Tibial artery (tissue), 4 donors: ENCODE data around the gene MMD2.
"Not testable (repeated sequence)": the region's sequence is repeated elsewhere in the genome, so short reads cannot be mapped to it uniquely, and the experiment has no call there.

Experiments used
- DNase-seq, 2 donors: peaks; one replicate each; pipeline ENCODE4 v3.0.0-alpha.2; 2019
- H3K27ac ChIP-seq, 2 donors: fragments of 200-600 bp; sonication (generic) in 1 of 2; 1 replicate in 1 of 2; 2 replicates in 1 of 2; pipeline ENCODE4 v1.5.1; 2018 to 2019; ENCODE audit warnings: mild to moderate bottlenecking in 1 of 2
- H3K27me3 ChIP-seq, 2 donors: fragments of 200-600 bp; sonication (generic) in 1 of 2; one replicate each; pipeline versions ENCODE4 v1.5.1 to v1.6.0; 2016 to 2019
- H3K36me3 ChIP-seq, 3 donors: fragments of 200-600 bp; sonication (generic) in 2 of 3; one replicate each; pipeline ENCODE4 v1.5.1; 2016 to 2019; ENCODE audit warnings: mild to moderate bottlenecking in 2 of 3
- H3K4me1 ChIP-seq, 4 donors: fragments of 200-600 bp; sonication (generic) in 2 of 4; 1 replicate in 3 of 4; 2 replicates in 1 of 4; pipeline ENCODE4 v1.5.1; 2016 to 2019
- H3K4me3 ChIP-seq, 2 donors: fragments of 200-600 bp; sonication (generic) in 1 of 2; 1 replicate in 1 of 2; 2 replicates in 1 of 2; pipeline ENCODE4 v1.5.1; 2018 to 2019; ENCODE audit warnings: mild to moderate bottlenecking in 2 of 2
- H3K9me3 ChIP-seq, 3 donors: fragments of 200-600 bp; sonication (generic) in 1 of 3; one replicate each; pipeline ENCODE4 v1.5.1; 2016 to 2019
- intact Hi-C: fragments of 100-400 bp; cut with DNase I; formaldehyde crosslinking; loops from one replicate; pipeline ENCODE4 v1.15.0; 2023; ENCODE audit warnings: low total_unique reads
- TF ChIP-seq, protein P1 (sequence below), 2 experiments: fragments of 200-600 bp in 1 of 2; fragments of 450-650 bp in 1 of 2; IDR thresholded peaks; one replicate each; pipeline ENCODE4 v1.5.1; 2017 to 2019; ENCODE audit warnings: antibody characterized with exemption in 2 of 2, mild to moderate bottlenecking in 1 of 2, moderate library complexity in 1 of 2

The MMD2 gene

DNA sequence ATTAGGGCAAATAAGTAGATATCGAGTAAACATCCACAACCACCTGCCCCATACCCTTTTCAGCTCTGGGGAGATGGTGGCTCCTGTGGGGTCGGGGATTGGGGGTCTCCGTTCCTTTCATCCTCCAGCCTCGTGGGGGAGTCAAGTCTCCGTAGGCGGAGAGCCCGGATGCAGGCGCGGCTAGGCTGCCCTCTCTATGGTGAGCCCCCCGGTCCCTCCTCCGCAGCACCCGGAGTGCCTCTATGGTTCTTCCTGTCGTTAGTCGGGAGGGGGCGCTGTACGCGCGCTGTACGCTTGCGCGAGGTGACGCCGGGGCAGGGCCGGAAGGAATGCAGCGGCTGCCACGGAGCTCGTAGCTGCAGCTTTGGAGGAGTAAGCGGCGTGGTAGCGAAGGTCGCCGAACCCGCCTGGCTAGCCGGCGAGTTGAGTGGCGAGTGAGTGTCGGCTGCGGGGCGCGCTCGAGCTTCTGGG lies 14.8 kb upstream of the MMD2 start:
- H3K36me3 ChIP-seq, result peaks cover 21 to 25% (median 21%) of the 10 kb centered on the region in 3 donors
- intact Hi-C loops, result no loop called here
- H3K27me3 ChIP-seq, result no peaks in the 10 kb centered on the region
- peak overlapping the region; percentile 94 to 99 for H3K4me3 ChIP-seq
- DNase-seq, result peak; percentile 78 to 91
- TF ChIP-seq, protein P1, sequence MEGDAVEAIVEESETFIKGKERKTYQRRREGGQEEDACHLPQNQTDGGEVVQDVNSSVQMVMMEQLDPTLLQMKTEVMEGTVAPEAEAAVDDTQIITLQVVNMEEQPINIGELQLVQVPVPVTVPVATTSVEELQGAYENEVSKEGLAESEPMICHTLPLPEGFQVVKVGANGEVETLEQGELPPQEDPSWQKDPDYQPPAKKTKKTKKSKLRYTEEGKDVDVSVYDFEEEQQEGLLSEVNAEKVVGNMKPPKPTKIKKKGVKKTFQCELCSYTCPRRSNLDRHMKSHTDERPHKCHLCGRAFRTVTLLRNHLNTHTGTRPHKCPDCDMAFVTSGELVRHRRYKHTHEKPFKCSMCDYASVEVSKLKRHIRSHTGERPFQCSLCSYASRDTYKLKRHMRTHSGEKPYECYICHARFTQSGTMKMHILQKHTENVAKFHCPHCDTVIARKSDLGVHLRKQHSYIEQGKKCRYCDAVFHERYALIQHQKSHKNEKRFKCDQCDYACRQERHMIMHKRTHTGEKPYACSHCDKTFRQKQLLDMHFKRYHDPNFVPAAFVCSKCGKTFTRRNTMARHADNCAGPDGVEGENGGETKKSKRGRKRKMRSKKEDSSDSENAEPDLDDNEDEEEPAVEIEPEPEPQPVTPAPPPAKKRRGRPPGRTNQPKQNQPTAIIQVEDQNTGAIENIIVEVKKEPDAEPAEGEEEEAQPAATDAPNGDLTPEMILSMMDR (IDR thresholded peaks at IDR 0.05), result peak; percentile 74 to 76
- H3K4me1 ChIP-seq, result peaks cover 0 to 33% (median 13%) of the 10 kb centered on the region in 4 donors
- H3K9me3 ChIP-seq, result no peaks in the 10 kb centered on the region
- H3K27ac ChIP-seq, result peak overlapping the region; percentile 90 to 95

DNA sequence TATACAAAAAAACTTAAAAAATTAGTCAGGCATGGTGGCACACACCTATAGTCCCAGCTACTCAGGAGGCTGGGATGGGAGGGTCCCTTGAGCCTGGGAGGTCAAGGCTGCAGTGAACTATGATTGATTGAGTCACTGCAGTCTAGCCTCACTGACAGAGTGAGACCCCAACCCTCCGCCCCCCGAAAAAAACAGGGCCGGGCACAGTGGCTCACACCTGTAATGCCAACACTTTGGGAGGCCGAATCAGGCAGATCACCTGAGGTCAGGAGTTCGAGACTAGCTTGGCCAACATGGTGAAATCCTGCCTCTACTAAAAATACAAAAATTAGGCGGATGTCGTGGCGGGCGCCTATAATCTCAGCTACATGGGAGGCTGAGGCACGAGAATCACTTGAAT lies 13.5 kb upstream of the MMD2 start:
- Histone ChIP-seq H3K36me3 (peaks cover 10 to 12% (median 12%) of the 10 kb centered on the region in 3 donors), H3K4me1 (peaks cover 0 to 23% (median 11%) of the 10 kb centered on the region in 4 donors)
- intact Hi-C loops, H3K27me3 ChIP-seq, H3K27ac ChIP-seq, H3K4me3 ChIP-seq, H3K9me3 ChIP-seq: not testable (repeated sequence)
- peak in 1 of 2 donors; percentile 28 for DNase-seq

DNA sequence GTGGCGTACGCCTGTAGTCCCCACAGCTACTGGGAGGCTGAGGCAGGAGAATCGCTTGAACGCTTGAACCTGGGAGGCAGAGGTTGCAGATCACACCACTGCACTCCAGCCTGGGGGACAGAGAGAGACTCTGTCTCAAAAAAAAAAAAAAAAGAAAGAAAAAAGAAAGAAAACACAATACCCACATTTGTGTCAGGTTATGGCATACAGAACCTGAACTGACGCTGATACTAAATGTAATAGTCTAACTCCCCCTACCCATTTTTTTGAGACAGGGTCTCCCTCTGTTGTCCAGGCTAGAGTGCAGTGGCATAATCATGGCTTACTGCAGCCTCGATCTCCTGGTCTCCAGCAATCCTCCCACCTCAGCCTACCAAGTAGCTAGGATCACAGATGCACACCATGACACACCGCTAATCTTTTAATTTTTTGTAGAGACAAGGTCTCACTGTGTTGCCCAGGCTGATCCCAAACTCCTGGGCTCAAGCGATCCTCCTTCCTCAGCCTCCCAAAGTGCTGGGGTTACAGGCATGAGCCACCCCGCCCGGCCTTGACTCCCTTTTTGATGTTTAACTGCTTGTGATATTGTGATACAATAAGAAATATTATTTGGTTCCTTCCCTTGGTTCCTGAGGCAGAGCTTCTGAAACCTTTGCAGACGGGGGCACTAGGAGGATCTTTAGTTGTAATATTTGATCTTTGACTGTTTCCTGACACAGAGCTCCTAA lies 6.5 kb upstream of the MMD2 start:
- no peaks in the 10 kb centered on the region for H3K36me3 ChIP-seq
- no peaks in the 10 kb centered on the region for H3K9me3 ChIP-seq
- peaks cover 0 to 46% of the 10 kb centered on the region in 2 donors for H3K27me3 ChIP-seq
- TF ChIP-seq, protein P1 (IDR thresholded peaks at IDR 0.05), result no peak
- H3K27ac ChIP-seq, result no peak overlapping the region
- DNase-seq, result peak in 1 of 2 donors; percentile 7
- no peak overlapping the region for H3K4me3 ChIP-seq
- intact Hi-C loops, result no loop called here
- H3K4me1 ChIP-seq, result no peaks in the 10 kb centered on the region

DNA sequence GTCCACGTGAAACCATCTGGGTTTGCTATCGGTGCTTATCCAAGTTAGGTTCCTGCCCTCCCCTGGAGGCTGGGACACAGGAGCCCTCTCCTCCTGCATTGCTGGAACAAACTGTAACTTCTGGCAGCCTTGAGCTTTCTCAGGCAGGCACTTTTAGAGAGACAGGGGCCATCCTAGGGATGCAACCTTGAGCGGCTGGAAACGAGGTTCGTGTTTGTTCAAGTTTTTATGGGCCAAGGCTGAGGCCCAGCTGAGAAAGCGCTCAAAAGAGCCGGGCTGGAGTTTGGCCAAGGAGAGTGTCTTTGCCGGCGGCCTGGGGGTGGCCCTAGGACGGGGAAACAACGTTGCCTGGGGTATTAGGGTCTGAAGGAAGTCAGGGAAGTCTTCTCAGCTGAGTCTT lies 5.5 kb upstream of the MMD2 start:
- H3K36me3 ChIP-seq, result no peaks in the 10 kb centered on the region
- no peaks in the 10 kb centered on the region for H3K9me3 ChIP-seq
- intact Hi-C loops, result no loop called here
- TF ChIP-seq, protein P1 (IDR thresholded peaks at IDR 0.05), result no peak
- peak in 1 of 2 donors; percentile 42 for DNase-seq
- H3K4me1 ChIP-seq, result no peaks in the 10 kb centered on the region
- H3K27ac ChIP-seq, result no peak overlapping the region
- H3K27me3 ChIP-seq, result peaks cover 0 to 52% of the 10 kb centered on the region in 2 donors
- no peak overlapping the region for H3K4me3 ChIP-seq

DNA sequence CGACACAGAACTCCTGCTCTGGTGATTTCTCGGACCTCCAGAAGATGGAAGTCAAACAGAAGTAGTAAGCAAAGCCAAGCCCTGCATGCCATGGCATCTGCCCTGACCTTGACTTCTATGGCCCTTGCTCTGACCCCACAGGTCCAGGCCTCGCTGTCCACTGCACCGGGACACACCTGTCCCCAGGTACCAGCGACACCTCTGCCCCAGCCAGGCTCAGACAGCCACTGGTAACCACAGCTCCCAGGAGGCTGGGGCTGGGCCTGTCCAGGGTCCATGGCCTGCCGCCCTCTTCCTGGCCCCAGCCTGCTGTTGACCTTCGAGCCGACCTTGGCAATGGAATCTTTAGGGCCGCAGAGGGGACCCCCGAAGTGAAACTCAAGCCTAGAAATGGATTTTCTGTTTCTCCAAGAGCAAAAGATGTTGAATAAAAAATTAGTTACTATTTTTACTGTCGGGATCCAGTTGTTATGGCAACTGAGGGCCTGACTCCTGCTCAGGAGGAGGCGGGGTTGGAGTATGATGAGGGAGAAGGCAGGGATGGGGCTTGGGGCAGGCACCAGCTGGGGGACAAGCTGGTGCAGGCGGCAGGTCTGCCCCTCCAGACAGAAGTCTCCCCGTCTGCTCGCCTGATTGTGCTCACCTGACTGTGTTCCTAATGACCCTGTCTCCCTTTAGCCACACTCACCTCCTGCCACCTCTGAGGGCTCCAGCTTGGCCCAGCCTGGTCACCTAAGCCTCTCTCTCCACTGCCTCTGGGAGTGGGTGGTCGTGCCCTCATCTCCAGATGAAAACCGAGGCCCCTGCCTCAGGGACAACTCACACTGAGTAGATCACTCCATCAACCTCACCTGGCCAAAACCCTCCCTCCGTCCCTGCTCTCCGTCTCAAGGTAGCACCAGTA lies 4.1 kb upstream of the MMD2 start:
- peak in 1 of 2 donors; percentile 53 for DNase-seq
- no peak overlapping the region for H3K27ac ChIP-seq
- peaks cover 0 to 12% (median 11%) of the 10 kb centered on the region in 4 donors for H3K4me1 ChIP-seq
- TF ChIP-seq, protein P1 (IDR thresholded peaks at IDR 0.05), result no peak
- H3K36me3 ChIP-seq, result no peaks in the 10 kb centered on the region
- no peaks in the 10 kb centered on the region for H3K9me3 ChIP-seq
- peaks cover 7 to 66% of the 10 kb centered on the region in 2 donors for H3K27me3 ChIP-seq
- no peak overlapping the region for H3K4me3 ChIP-seq
- intact Hi-C loops, result no loop called here
